Central memory CD8-positive, alpha-beta T cell (primary cell): ENCODE measurements around the gene OR2T35.

Experiments used
- ATAC-seq: fragments of 150-1000 bp; cut with Tn5 transposase; replicated peaks from 2 replicates; pipeline ENCODE4 v1.10.0; 2022; ENCODE audit warnings: mild to moderate bottlenecking, moderate FRiP score, moderate number of reproducible peaks; ENCODE audit not compliant: poor library complexity, severe bottlenecking; ENCODE audit errors: extremely low read depth
- DNase-seq, 2 donors: peaks; one replicate each; pipeline ENCODE4 v3.0.0; 2021; ENCODE audit warnings: low spot score in 2 of 2
- H3K27ac Mint-ChIP-seq: one replicate; pipeline ENCODE4 v1.8.0; 2022; ENCODE audit warnings: low read depth, mild to moderate bottlenecking, moderate library complexity, mixed read lengths
- H3K27me3 Mint-ChIP-seq: one replicate; pipeline ENCODE4 v1.8.0; 2022; ENCODE audit warnings: mixed read lengths
- H3K36me3 Mint-ChIP-seq: one replicate; pipeline ENCODE4 v1.8.0; 2022; ENCODE audit warnings: mild to moderate bottlenecking, moderate library complexity, mixed read lengths; ENCODE audit not compliant: insufficient read depth
- H3K4me1 Mint-ChIP-seq: one replicate; pipeline ENCODE4 v1.8.0; 2022; ENCODE audit warnings: mixed read lengths
- H3K4me3 Mint-ChIP-seq: one replicate; pipeline ENCODE4 v1.8.0; 2022; ENCODE audit warnings: mild to moderate bottlenecking, moderate library complexity, mixed read lengths
- H3K9me3 Mint-ChIP-seq: one replicate; pipeline ENCODE4 v1.8.0; 2022; ENCODE audit warnings: mixed read lengths

OR2T35 gene

DNA sequence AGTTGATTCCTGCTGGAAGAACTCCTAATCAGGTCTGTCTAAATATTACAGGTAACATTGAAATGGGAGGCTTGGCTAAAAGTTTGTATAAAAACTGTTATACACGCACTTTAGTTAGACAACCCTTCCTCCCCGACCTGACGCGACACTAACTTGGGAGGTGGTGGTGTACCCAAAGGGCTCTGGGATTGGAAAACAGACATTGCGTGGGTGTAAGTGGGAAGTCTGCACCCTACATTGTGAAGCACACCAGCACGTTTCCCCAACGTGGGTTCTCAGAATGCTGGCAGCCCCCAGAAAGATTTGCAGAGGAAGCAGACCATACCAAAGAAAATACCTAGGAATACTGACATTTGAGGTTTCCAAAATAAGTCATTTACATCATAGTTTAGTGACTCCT lies 27.0 kb downstream of the OR2T35 start:
- DNase-seq, result no peak
- Mint-ChIP-seq H3K36me3 (no peaks in the 10 kb centered on the region), H3K4me1 (no peaks in the 10 kb centered on the region), H3K9me3 (no peaks in the 10 kb centered on the region), H3K27me3 (peaks cover 23% of the 10 kb centered on the region), H3K4me3 (no peak overlapping the region), H3K27ac (no peak overlapping the region)
- no peak for ATAC-seq

GRCh38 chr1:248613742-248614141 lies 31.3 kb downstream of the OR2T35 start:
- H3K27me3 Mint-ChIP-seq, result peaks cover 36% of the 10 kb centered on the region
- no peak overlapping the region for H3K27ac Mint-ChIP-seq
- no peak for ATAC-seq
- H3K4me3 Mint-ChIP-seq, result no peak overlapping the region
- no peak for DNase-seq
- no peaks in the 10 kb centered on the region for H3K36me3 Mint-ChIP-seq
- no peaks in the 10 kb centered on the region for H3K4me1 Mint-ChIP-seq
- H3K9me3 Mint-ChIP-seq, result no peaks in the 10 kb centered on the region

DNA sequence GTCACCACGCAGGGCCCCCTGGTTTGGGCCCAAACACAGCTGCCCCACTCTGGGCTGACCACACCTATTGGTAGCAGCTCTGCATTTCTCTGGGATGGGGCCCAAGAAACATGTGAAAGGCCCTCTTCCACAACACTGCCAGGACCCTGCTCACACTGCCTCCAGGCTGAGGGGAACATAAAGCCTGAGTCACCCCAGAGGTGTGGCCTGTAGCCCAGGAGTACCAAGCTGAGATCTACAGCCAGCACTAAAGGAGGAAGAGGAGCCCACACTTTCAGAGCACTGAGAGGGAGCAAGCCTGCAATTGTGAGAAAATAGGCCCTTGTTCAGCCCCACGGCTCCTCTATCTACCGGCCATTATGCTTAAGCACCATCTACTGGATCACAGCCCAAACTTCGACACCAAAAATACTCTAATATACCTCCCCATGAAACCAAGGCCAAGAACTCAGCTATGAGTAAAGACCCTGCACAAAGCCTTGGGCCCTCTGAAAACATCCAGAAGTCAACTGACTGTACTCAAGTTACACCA lies 33.1 kb downstream of the OR2T35 start:
- DNase-seq, result no peak
- ATAC-seq, result no peak
- Mint-ChIP-seq H3K9me3 (no peaks in the 10 kb centered on the region), H3K36me3 (no peaks in the 10 kb centered on the region), H3K27ac (no peak overlapping the region), H3K4me3 (no peak overlapping the region), H3K27me3 (peaks cover 43% of the 10 kb centered on the region), H3K4me1 (no peaks in the 10 kb centered on the region)

GRCh38 chr1:248610301-248610700 lies 34.8 kb downstream of the OR2T35 start:
- peaks cover 52% of the 10 kb centered on the region for H3K27me3 Mint-ChIP-seq
- H3K4me3 Mint-ChIP-seq, result no peak overlapping the region
- no peaks in the 10 kb centered on the region for H3K4me1 Mint-ChIP-seq
- H3K27ac Mint-ChIP-seq, result no peak overlapping the region
- DNase-seq, result no peak
- H3K9me3 Mint-ChIP-seq, result no peaks in the 10 kb centered on the region
- no peak for ATAC-seq
- no peaks in the 10 kb centered on the region for H3K36me3 Mint-ChIP-seq

- Mint-ChIP-seq H3K27ac (no peak overlapping the region), H3K27me3 (peaks cover 43% of the 10 kb centered on the region), H3K4me3 (no peak overlapping the region), H3K36me3 (no peaks in the 10 kb centered on the region), H3K4me1 (no peaks in the 10 kb centered on the region), H3K9me3 (peaks cover 6% of the 10 kb centered on the region)
- DNase-seq (no peak), ATAC-seq (no peak)
Observed at GRCh38 chr1:248599396-248599795, 45.7 kb downstream of the OR2T35 start.

- H3K4me1 Mint-ChIP-seq, result no peaks in the 10 kb centered on the region
- ATAC-seq (no peak), DNase-seq (no peak)
- H3K27me3 Mint-ChIP-seq, result peaks cover 37% of the 10 kb centered on the region
- H3K36me3 Mint-ChIP-seq, result no peaks in the 10 kb centered on the region
- H3K27ac Mint-ChIP-seq, result no peak within 1 kb of the TSS
- H3K4me3 Mint-ChIP-seq, result no peak within 1 kb of the TSS
- H3K9me3 Mint-ChIP-seq, result peaks cover 1% of the 10 kb centered on the region
Observed at GRCh38 chr1:248597589-248597988, 47.5 kb downstream of the OR2T35 start, which contains the start of gene OR2T10. Gene OR2T10, minus strand, starts transcription at chr1:248597700. Its CDS starts 3,932 bp downstream, at chr1:248593768.

DNA sequence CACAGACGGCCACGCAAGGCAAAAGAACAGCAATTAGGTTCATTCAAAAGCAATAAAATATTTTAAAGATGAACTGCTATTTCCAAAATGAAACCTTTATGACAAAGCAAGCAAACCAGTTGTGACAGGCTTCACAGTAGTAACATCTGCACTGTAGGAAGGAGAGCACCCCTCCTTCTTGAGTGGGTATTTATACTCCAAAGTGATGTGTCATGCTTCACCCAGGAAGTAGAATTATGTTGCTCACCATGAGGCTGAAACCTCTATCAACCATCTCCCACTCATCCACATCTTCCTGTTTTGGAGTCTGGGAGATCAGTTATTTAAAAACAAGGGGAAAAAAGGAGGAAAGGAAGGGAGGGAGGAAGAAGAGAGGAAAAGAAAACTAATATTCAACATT lies 48.5 kb downstream of the OR2T35 start:
- H3K9me3 Mint-ChIP-seq, result no peaks in the 10 kb centered on the region
- ATAC-seq, result no peak
- no peaks in the 10 kb centered on the region for H3K36me3 Mint-ChIP-seq

DNA sequence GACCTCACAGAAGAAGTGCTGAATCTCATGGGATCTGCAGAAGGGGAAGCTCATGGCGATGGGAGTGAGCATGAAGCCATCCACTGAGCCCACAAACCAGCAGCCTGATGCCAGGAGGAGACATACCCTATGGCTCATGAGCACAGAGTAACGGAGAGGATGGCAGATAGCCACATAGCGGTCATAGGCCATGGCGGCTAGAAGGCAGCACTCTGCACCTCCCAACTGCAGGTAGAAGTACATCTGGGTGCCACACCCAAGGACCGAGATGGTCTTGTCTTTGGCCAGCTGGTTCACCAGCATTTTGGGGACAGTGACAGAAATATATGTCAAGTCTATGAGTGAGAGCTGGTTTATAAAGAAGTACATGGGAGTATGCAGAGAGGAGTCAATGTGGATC lies 51.9 kb downstream of the OR2T35 start:
- Mint-ChIP-seq H3K36me3 (no peaks in the 10 kb centered on the region), H3K4me3 (no peak overlapping the region), H3K9me3 (no peaks in the 10 kb centered on the region), H3K27ac (no peak overlapping the region), H3K27me3 (peaks cover 16% of the 10 kb centered on the region), H3K4me1 (no peaks in the 10 kb centered on the region)
- DNase-seq, result no peak
- no peak for ATAC-seq

More for the DNA sequence above, 48.5 kb downstream of the OR2T35 start:
- peaks cover 34% of the 10 kb centered on the region for H3K27me3 Mint-ChIP-seq
- DNase-seq, result no peak
- H3K4me1 Mint-ChIP-seq, result no peaks in the 10 kb centered on the region
- H3K27ac Mint-ChIP-seq, result no peak overlapping the region
- no peak overlapping the region for H3K4me3 Mint-ChIP-seq

DNA sequence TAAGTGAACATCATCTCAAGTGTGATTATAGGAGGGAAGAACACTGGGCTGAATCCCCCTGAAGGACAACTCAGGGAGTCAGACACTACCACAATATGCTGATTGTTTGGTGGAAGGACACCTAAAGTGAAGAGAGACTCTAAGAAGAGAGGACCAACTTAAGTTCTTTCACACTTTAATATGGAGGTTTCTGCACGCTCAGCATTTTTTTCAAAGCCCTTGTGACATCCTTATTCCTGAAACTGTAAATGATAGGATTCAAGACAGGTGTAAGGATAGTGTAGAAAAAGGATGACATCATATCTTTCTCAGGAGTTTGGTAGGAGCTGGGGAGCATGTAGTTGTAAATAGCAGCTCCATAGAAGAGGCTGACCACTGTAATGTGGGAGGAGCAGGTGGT lies 52.4 kb downstream of the OR2T35 start:
- ATAC-seq, result no peak
- H3K9me3 Mint-ChIP-seq, result no peaks in the 10 kb centered on the region
- H3K27ac Mint-ChIP-seq, result no peak overlapping the region
- no peak for DNase-seq
- no peaks in the 10 kb centered on the region for H3K4me1 Mint-ChIP-seq
- peaks cover 21% of the 10 kb centered on the region for H3K27me3 Mint-ChIP-seq
- H3K4me3 Mint-ChIP-seq, result no peak overlapping the region
- no peaks in the 10 kb centered on the region for H3K36me3 Mint-ChIP-seq

DNA sequence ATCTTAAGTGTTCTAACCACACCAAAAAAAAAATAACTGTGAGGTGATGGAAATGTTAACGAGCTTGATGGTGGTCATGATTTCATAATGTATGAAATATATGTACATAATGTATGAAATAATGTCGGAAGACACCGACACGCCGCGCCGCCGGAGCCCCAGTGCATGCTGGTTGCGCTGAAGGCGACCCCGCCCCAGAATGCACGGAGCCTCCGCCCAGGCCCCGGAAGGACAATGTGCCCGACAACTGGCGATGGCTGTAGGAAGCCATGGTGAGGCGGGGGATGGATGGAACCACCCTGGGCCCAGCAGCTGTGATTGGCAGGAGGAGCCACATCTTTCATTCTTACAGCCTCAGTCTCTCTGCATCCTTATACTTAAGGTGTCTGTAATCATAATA lies 55.0 kb downstream of the OR2T35 start:
- Mint-ChIP-seq H3K4me3 (no peak overlapping the region), H3K27me3 (peaks cover 45% of the 10 kb centered on the region), H3K27ac (no peak overlapping the region), H3K4me1 (no peaks in the 10 kb centered on the region), H3K36me3 (no peaks in the 10 kb centered on the region), H3K9me3 (no peaks in the 10 kb centered on the region)
- ATAC-seq (no peak), DNase-seq (no peak)

DNA sequence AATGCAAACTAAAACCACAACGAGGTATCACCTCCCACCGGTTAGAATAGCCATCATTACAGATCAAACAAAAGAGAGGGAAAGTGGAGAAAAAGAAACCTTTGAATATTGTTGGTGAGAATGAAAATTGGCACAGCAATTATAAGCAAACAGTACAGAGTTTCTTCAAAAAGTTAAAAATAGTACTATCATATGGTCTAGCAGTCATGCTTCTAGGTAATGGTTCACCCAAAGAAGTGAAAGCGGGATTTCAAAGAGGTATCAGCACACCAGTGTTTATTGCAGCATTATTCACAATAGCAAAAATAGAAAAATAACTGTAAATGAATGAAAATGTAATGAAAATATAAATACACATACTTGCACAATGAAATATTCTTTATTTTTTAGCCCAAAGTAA lies 55.7 kb downstream of the OR2T35 start:
- Mint-ChIP-seq H3K36me3 (no peaks in the 10 kb centered on the region), H3K4me3 (no peak overlapping the region), H3K27me3 (peaks cover 52% of the 10 kb centered on the region), H3K27ac (no peak overlapping the region), H3K4me1 (no peaks in the 10 kb centered on the region), H3K9me3 (no peaks in the 10 kb centered on the region)
- no peak for DNase-seq
- no peak for ATAC-seq
